ENCODE measurements around the gene FAM3B. TPM values are rescaled to one million over a fixed set of nuclear protein-coding genes. Genes with fewer than 3 reads are reported as not detected.
"Not testable (repeated sequence)": the region's sequence is repeated elsewhere in the genome, so short reads cannot be mapped to it uniquely, and the experiment has no call there.

FAM3B gene
- total RNA-seq, 1 experiment from 2014 or later = 0.52 TPM

- no peak for DNase-seq (ENCODE audit: low read depth)
Measured at GRCh38 chr21:41349619-41350390, 33.2 kb downstream of the FAM3B start.

GRCh38 chr21:41350436-41351155 is 34.0 kb downstream of the FAM3B start:
- DNase-seq (ENCODE audit: low read depth) = no peak

GRCh38 chr21:41357546-41357945 is 40.9 kb downstream of the FAM3B start:
- DNase-seq (ENCODE audit: low read depth) = no peak

GRCh38 chr21:41358193-41359166 is 41.9 kb downstream of the FAM3B start:
- no peak for DNase-seq (ENCODE audit: low read depth)

- no peak for DNase-seq (ENCODE audit: low read depth)
Measured at GRCh38 chr21:41359286-41359685, 42.7 kb downstream of the FAM3B start.

- not testable (repeated sequence) for DNase-seq (ENCODE audit: low read depth)
Measured at GRCh38 chr21:41359754-41360071, 43.1 kb downstream of the FAM3B start.

GRCh38 chr21:41360072-41360821 is 43.6 kb downstream of the FAM3B start:
- DNase-seq (ENCODE audit: low read depth) = no peak

GRCh38 chr21:41361053-41361785 is 44.6 kb downstream of the FAM3B start:
- no peak for DNase-seq (ENCODE audit: low read depth)

- peak; percentile 96 for DNase-seq (ENCODE audit: low read depth)
Measured at GRCh38 chr21:41361786-41362604, 45.4 kb downstream of the FAM3B start, which contains the start of gene MX2. Gene MX2, plus strand, starts transcription at chr21:41362027. Its CDS starts 14,880 bp downstream, at chr21:41376907.

GRCh38 chr21:41362605-41363369 is 46.2 kb downstream of the FAM3B start:
- DNase-seq (ENCODE audit: low read depth) = no peak

- peak; percentile 7 for DNase-seq (ENCODE audit: low read depth)
Measured at GRCh38 chr21:41363370-41364270, 47.0 kb downstream of the FAM3B start.

GRCh38 chr21:41364308-41364707 is 47.7 kb downstream of the FAM3B start:
- peak; percentile 25 for DNase-seq (ENCODE audit: low read depth)

GRCh38 chr21:41365377-41366107 is 48.9 kb downstream of the FAM3B start:
- DNase-seq (ENCODE audit: low read depth) = peak; percentile 11

GRCh38 chr21:41366522-41367151 is 50.0 kb downstream of the FAM3B start:
- DNase-seq (ENCODE audit: low read depth) = peak; percentile 98

GRCh38 chr21:41367301-41367944 is 50.8 kb downstream of the FAM3B start:
- no peak for DNase-seq (ENCODE audit: low read depth)
